ENCODE measurements around the gene SVOP.

DNA sequence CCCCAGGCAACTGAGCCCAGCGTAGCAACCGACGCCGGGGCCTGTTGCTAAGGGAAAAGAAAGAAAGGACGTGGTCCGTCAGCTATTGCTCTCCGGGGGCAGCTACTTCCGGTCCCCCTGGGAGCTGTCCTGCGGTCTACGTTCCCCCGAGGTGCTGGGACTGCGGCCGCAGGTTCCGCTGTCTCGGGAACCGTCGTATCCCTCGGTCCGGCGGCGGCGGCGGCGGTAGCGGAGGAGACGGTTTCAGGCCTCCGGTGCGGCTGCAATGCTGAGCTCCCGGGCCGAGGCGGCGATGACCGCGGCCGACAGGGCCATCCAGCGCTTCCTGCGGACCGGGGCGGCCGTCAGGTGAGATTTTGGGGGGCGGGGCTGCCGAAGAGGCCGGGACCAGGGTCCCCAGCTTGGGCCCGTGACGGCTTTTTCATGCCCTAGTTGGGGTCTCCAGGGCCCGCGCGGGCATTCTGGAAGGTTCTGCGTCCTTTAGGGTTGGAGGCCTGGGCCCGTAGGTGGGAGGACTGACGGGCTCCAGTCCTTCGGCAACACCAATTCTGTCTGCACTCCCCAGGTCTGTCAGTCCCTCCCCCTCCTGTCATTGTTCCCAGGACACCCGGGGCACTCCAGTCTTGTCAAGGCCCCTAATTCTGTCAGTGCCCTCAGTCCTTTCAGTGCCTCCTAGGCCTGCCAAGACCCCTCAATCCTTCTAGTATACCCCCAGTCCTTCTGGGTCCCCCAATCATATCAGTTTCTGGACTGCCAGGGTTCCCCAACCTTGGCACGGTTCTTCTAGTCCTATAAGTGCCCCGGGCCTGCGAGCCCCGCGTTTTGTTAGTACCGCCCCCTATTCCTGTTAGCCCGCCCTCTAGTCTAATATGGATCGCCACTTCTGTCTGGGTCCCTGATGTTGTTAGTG lies 31.8 kb upstream of the SVOP start, which contains the start of gene USP30:
- TF ChIP-seq, protein P1, sequence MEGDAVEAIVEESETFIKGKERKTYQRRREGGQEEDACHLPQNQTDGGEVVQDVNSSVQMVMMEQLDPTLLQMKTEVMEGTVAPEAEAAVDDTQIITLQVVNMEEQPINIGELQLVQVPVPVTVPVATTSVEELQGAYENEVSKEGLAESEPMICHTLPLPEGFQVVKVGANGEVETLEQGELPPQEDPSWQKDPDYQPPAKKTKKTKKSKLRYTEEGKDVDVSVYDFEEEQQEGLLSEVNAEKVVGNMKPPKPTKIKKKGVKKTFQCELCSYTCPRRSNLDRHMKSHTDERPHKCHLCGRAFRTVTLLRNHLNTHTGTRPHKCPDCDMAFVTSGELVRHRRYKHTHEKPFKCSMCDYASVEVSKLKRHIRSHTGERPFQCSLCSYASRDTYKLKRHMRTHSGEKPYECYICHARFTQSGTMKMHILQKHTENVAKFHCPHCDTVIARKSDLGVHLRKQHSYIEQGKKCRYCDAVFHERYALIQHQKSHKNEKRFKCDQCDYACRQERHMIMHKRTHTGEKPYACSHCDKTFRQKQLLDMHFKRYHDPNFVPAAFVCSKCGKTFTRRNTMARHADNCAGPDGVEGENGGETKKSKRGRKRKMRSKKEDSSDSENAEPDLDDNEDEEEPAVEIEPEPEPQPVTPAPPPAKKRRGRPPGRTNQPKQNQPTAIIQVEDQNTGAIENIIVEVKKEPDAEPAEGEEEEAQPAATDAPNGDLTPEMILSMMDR (IDR thresholded peaks at IDR 0.05): no peak
- TF ChIP-seq POLR2A (IDR thresholded peaks at IDR 0.05): peak; percentile 44
